ENCODE results near the gene CDX2.

DNA sequence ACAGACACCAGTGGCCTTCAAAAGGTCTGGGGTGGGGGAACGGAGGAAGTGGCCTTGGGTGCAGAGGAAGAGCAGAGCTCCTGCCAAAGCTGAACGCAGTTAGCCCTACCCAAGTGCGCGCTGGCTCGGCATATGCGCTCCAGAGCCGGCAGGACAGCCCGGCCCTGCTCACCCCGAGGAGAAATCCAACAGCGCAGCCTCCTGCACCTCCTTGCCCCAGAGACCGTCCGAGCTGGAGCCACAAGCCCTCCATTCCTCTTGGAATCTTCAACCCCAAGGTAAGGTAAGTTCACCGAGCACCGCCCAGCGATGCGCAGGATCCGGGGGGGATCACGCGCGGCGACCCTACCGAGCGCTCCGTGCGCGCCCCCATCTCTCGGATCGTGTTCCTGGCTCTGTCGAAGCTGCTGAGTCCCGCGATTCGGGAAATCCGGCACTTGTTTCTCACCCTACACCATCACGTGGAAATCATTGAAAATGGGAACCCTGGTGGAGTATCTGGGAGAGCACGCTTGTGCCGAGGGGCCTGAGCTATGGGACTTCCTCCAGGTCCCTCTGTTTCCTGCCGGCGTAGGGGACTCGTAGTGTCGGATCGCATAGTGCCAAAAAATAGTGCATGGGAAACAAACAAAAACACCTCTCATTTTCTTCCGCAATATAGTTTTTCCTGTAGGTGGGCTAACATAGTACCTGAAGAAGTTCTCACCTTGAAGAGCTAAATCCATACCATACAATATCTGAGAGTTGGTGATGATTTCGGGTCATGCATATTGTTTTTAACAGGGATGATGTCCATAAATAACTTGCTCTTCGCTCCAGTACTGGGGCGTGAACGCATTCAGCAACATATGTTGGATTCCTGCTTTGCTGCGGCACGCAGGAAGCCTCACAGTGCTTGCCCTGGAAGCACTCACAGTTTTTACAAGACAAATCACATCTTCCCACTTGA is 40.0 kb downstream of the CDX2 start:
- no peak for TF ChIP-seq POLR2A (IDR thresholded peaks at IDR 0.05)
- TF ChIP-seq, protein P1, sequence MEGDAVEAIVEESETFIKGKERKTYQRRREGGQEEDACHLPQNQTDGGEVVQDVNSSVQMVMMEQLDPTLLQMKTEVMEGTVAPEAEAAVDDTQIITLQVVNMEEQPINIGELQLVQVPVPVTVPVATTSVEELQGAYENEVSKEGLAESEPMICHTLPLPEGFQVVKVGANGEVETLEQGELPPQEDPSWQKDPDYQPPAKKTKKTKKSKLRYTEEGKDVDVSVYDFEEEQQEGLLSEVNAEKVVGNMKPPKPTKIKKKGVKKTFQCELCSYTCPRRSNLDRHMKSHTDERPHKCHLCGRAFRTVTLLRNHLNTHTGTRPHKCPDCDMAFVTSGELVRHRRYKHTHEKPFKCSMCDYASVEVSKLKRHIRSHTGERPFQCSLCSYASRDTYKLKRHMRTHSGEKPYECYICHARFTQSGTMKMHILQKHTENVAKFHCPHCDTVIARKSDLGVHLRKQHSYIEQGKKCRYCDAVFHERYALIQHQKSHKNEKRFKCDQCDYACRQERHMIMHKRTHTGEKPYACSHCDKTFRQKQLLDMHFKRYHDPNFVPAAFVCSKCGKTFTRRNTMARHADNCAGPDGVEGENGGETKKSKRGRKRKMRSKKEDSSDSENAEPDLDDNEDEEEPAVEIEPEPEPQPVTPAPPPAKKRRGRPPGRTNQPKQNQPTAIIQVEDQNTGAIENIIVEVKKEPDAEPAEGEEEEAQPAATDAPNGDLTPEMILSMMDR (IDR thresholded peaks at IDR 0.05) = no peak
